Melanocyte of skin (primary cell): Measurements from ENCODE around the gene GPR183. TPM values are rescaled to one million over a fixed set of nuclear protein-coding genes. Genes with fewer than 3 reads are reported as not detected.

ENCODE experiments used
- small RNA-seq, 2 donors: library from RNA; depleted of rRNA; stranded (forward); fragments of <200 nt; gene quantifications; one replicate each; pipeline ENCODE3, GENCODE V24; 2012
- total RNA-seq, 2 donors: library from RNA; depleted of rRNA; stranded (reverse); fragments of >200 nt; gene quantifications; 2 replicates each; pipeline ENCODE4 v1.2.3, GENCODE V29; 2012

The GPR183 gene
- total RNA-seq: under 1 TPM in 1 of 2 donors, not detected in 1; under 0.01 TPM

GRCh38 chr13:99307247-99307646 is at the start of gene GPR183:
TSS of gene GPR183 (minus strand) at chr13:99307399. CDS start at chr13:99296145, 11,254 bp downstream.

GRCh38 chr13:99258210-99258860 is 48.9 kb downstream of the GPR183 start, which contains the start of gene GPR18:
TSS of gene GPR18 (minus strand) at chr13:99258379. CDS start at chr13:99255872, 2,507 bp downstream.

Small RNA genes lying within 50 kb of the gene (small RNA-seq; reads per million reads assigned to genes)
- 0 reads per million in 2 donors for gene MIR623

Other genes starting within 250 kb of the GPR183 start
- gene UBAC2, start 106.5 kb downstream of the GPR183 start, total RNA-seq: 10 to 100 TPM; 25.1 to 30.6 TPM
- gene GPR18, start 49.0 kb downstream of the GPR183 start, total RNA-seq: under 1 TPM; 0.33 to 0.69 TPM
- 100 to 1,000 TPM; 114 to 135 TPM for gene TM9SF2, start 194.1 kb upstream of the GPR183 start, total RNA-seq